Osteocyte (in vitro differentiated cells): Measurements from ENCODE around the gene POLR3H. TPM values are rescaled to one million over a fixed set of nuclear protein-coding genes. Genes with fewer than 3 reads are reported as not detected.
A peak's percentile ranks its signal among the peaks of the same experiment; 100 is the strongest.

Source experiments
- DNase-seq: peaks from one replicate; pipeline ENCODE4 v3.0.0; 2021; ENCODE audit warnings: mixed read lengths; ENCODE audit not compliant: unreplicated experiment; ENCODE audit errors: extremely low spot score
- H3K27ac Mint-ChIP-seq: one replicate; pipeline ENCODE4 v1.8.0; 2021; ENCODE audit warnings: mild to moderate bottlenecking, mixed read lengths; ENCODE audit not compliant: unreplicated experiment
- H3K27me3 Mint-ChIP-seq: one replicate; pipeline ENCODE4 v1.8.0; 2021; ENCODE audit warnings: mixed read lengths; ENCODE audit not compliant: unreplicated experiment
- H3K36me3 Mint-ChIP-seq: one replicate; pipeline ENCODE4 v1.8.0; 2021; ENCODE audit warnings: mixed read lengths; ENCODE audit not compliant: unreplicated experiment
- H3K4me1 Mint-ChIP-seq: one replicate; pipeline ENCODE4 v1.8.0; 2021; ENCODE audit warnings: mixed read lengths; ENCODE audit not compliant: unreplicated experiment
- H3K4me3 Mint-ChIP-seq: one replicate; pipeline ENCODE4 v1.8.0; 2021; ENCODE audit warnings: mild to moderate bottlenecking, moderate library complexity, mixed read lengths; ENCODE audit not compliant: unreplicated experiment
- H3K9me3 Mint-ChIP-seq: one replicate; pipeline ENCODE4 v1.8.0; 2021; ENCODE audit warnings: mixed read lengths; ENCODE audit not compliant: unreplicated experiment
- CTCF ChIP-seq: fragments of 200-600 bp; sonication (generic); IDR thresholded peaks from 2 replicates; pipeline ENCODE4 v1.5.0; 2021; ENCODE audit warnings: antibody characterized with exemption, mild to moderate bottlenecking, moderate library complexity
- total RNA-seq: library from RNA; stranded (reverse); gene quantifications from 2 replicates; pipeline ENCODE4 v1.2.1, GENCODE V29; 2021

The POLR3H gene
- total RNA-seq, 1 donor from 2014 or later = 38.2 TPM

GRCh38 chr22:41564563-41564962 lies 20.3 kb upstream of the POLR3H start:
- H3K4me1 Mint-ChIP-seq = peaks cover 80% of the 10 kb centered on the region
- no peaks in the 10 kb centered on the region for H3K36me3 Mint-ChIP-seq

GRCh38 chr22:41563051-41563711 lies 18.9 kb upstream of the POLR3H start:
- Mint-ChIP-seq H3K4me3 (peak overlapping the region; percentile 44), H3K36me3 (no peaks in the 10 kb centered on the region), H3K4me1 (peaks cover 82% of the 10 kb centered on the region), H3K27ac (peak overlapping the region; percentile 82), H3K27me3 (no peaks in the 10 kb centered on the region), H3K9me3 (no peaks in the 10 kb centered on the region)
- no peak for TF ChIP-seq CTCF
- no peak for DNase-seq

More at GRCh38 chr22:41564563-41564962, 20.3 kb upstream of the POLR3H start:
- no peak for TF ChIP-seq CTCF
- Mint-ChIP-seq H3K9me3 (no peaks in the 10 kb centered on the region), H3K27me3 (no peaks in the 10 kb centered on the region), H3K27ac (peak overlapping the region; percentile 91), H3K4me3 (no peak overlapping the region)
- DNase-seq = no peak

GRCh38 chr22:41562461-41562860 lies 18.2 kb upstream of the POLR3H start:
- no peak for TF ChIP-seq CTCF
- H3K9me3 Mint-ChIP-seq = no peaks in the 10 kb centered on the region
- DNase-seq = no peak
- no peaks in the 10 kb centered on the region for H3K36me3 Mint-ChIP-seq
- H3K27me3 Mint-ChIP-seq = no peaks in the 10 kb centered on the region
- H3K4me1 Mint-ChIP-seq = peaks cover 85% of the 10 kb centered on the region
- H3K4me3 Mint-ChIP-seq = peak overlapping the region; percentile 73
- H3K27ac Mint-ChIP-seq = peak overlapping the region; percentile 82

- Mint-ChIP-seq H3K4me3 (peak overlapping the region; percentile 73), H3K4me1 (peaks cover 84% of the 10 kb centered on the region), H3K9me3 (no peaks in the 10 kb centered on the region), H3K36me3 (no peaks in the 10 kb centered on the region), H3K27me3 (no peaks in the 10 kb centered on the region), H3K27ac (peak overlapping the region; percentile 82)
- no peak for TF ChIP-seq CTCF
- no peak for DNase-seq
Observed at GRCh38 chr22:41561788-41562187, 17.5 kb upstream of the POLR3H start.

GRCh38 chr22:41561335-41561734 lies 17.1 kb upstream of the POLR3H start:
- H3K4me1 Mint-ChIP-seq = peaks cover 85% of the 10 kb centered on the region
- H3K27ac Mint-ChIP-seq = peak overlapping the region; percentile 89
- H3K4me3 Mint-ChIP-seq = peak overlapping the region; percentile 73
- no peak for TF ChIP-seq CTCF
- H3K36me3 Mint-ChIP-seq = no peaks in the 10 kb centered on the region
- no peaks in the 10 kb centered on the region for H3K9me3 Mint-ChIP-seq
- no peak for DNase-seq
- H3K27me3 Mint-ChIP-seq = no peaks in the 10 kb centered on the region
